GM06990 (cell line): ENCODE results near the gene ACOX3.

ENCODE experiments used
- DNase-seq: peaks from one replicate; pipeline ENCODE4 v3.0.0-alpha.2; 2011; ENCODE audit not compliant: insufficient read length; ENCODE audit errors: extremely low read depth
- H3K27me3 ChIP-seq: replicated peaks from 2 replicates; pipeline ENCODE4 v1.6.0; 2011; ENCODE audit warnings: low read length; ENCODE audit not compliant: control insufficient read depth, insufficient read depth
- H3K36me3 ChIP-seq: 2 replicates; pipeline ENCODE4 v1.5.1; 2011; ENCODE audit warnings: low read length; ENCODE audit not compliant: control insufficient read depth, insufficient read depth
- H3K4me3 ChIP-seq: replicated peaks from 2 replicates; pipeline ENCODE4 v1.5.1; 2011; ENCODE audit warnings: low read depth, mild to moderate bottlenecking, control low read depth, low read length
- CTCF ChIP-seq: IDR thresholded peaks from 2 replicates; pipeline ENCODE4 v1.5.1; 2011; ENCODE audit warnings: low read length, control low read depth, mild to moderate bottlenecking, inconsistent platforms; ENCODE audit not compliant: insufficient read depth, poor library complexity, severe bottlenecking

Gene ACOX3

DNA sequence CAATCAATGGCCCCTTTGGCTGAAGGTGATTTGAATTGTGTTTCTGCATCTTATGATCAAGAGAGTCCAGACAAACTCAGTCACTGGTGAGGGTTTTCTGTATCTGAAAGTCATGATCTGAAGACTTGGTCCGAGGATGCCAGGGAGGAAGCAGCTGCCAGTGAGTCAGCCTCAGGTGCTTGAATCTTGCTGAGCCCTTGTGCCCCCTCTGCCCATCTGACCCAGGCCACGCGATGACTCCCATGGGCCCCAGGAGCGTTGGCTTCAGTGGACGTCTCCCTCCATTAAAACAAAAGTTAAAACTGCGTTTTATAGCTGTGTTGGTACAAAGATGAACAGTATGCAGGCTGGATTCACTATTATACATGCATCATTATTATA is 109.0 kb downstream of the ACOX3 start:
- TF ChIP-seq CTCF: no peak
- Histone ChIP-seq H3K27me3 (no peaks in the 10 kb centered on the region; the same call in none of the 2 replicates), H3K36me3 (no peaks in the 10 kb centered on the region), H3K4me3 (no peak overlapping the region)
- DNase-seq: no peak

DNA sequence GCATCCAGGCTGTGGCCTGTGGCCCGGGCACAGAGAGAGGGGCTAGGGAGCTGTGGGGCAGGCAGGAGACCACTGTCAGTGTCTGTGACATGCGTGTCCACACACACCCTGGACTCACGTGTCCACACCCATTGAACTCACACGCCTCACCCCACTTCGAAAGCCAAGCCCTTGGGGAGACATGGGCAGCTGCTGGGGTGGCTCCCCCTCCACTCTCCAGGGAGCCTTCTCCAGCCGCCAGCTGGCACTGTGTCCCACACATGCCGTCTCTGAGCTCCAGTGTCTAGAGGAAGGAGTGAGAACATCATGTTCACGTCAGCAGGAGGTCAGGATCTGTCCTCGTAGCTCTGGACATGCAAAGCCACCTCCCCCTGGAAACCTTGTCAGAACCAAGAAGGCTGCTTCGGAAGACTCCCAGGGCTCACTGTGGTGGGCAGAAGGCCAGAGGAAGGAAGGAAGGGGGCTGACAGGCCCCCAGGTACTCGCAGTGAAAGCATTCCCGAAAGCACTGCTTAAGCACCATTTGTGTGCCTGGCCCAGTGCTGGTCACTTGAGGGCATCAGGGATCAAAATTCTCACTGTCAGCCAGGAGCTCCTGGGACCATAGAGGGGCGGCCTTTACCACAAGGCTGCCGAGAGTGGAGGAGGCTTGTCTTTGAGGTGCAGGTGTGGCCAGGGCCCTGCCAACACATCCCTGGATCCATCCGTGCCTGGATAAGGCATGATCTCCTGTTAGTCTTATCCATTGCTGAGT is 109.5 kb downstream of the ACOX3 start:
- Histone ChIP-seq H3K4me3 (no peak overlapping the region), H3K27me3 (no peaks in the 10 kb centered on the region; the same call in none of the 2 replicates), H3K36me3 (no peaks in the 10 kb centered on the region)
- DNase-seq: no peak
- TF ChIP-seq CTCF: peak; percentile 3

DNA sequence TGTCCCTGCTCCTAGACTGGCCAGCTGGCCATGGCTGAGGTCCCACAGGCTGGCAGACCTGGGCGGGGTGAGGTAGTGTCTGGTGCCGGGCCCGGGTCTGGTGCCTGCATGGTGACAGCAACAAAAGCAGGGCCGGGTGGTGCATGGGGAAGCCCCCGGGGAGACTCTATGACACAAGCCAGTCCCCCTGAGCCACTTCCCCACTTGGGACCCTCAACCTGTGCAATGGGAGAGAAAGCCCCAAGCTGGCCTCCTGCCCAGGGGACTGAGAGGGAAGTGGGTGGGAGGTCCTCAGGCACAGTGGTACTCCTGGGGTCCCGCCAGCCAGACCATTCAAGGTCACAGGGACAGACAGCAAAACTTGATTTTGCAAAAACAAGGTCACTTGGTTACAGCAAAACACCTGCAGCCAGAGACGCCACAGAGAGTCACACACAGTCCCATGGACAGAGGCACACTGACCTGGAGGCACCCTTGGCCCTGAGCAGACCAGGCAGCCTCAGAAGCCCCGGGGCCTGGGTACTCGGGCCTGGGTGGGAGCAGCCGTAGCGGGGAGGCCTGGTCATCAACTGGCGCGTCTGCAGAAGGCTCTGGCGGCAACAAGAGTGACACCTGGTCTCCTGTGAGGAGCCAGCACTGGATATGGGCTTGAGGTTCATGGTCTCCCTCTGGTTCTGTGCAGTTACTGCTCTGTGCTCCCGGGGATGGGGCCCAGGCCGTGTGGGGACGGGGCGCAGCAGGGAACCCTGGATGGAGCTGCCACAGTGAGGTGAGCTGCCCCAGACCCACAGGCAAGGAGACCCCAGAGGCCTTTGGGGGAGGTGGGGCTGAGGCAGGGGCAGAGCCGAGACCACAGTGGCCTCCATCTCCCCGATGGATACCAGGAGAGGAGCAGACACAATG is 110.4 kb downstream of the ACOX3 start:
- no peak for DNase-seq
- no peak for TF ChIP-seq CTCF
- no peaks in the 10 kb centered on the region for H3K36me3 ChIP-seq
- H3K4me3 ChIP-seq: no peak overlapping the region
- no peaks in the 10 kb centered on the region; the same call in none of the 2 replicates for H3K27me3 ChIP-seq

- TF ChIP-seq CTCF: no peak
- no peaks in the 10 kb centered on the region; the same call in none of the 2 replicates for H3K27me3 ChIP-seq
- H3K4me3 ChIP-seq: no peak overlapping the region
- no peak for DNase-seq
- no peaks in the 10 kb centered on the region for H3K36me3 ChIP-seq
Measured at GRCh38 chr4:8329560-8329858, 111.0 kb downstream of the ACOX3 start.

GRCh38 chr4:8328866-8329559 is 111.5 kb downstream of the ACOX3 start:
- no peak for DNase-seq
- H3K27me3 ChIP-seq: no peaks in the 10 kb centered on the region; the same call in none of the 2 replicates
- H3K4me3 ChIP-seq: no peak overlapping the region
- no peaks in the 10 kb centered on the region for H3K36me3 ChIP-seq
- no peak for TF ChIP-seq CTCF
